GM12872 (cell line): Measurements from ENCODE around the gene NIPAL3.

Experiments
- TF ChIP-seq, protein P1 (sequence below): IDR thresholded peaks from 3 replicates; pipeline ENCODE4 v1.5.1; 2011; ENCODE audit warnings: low read depth, mild to moderate bottlenecking, low read length, moderate library complexity; ENCODE audit not compliant: insufficient read depth

The NIPAL3 gene

DNA sequence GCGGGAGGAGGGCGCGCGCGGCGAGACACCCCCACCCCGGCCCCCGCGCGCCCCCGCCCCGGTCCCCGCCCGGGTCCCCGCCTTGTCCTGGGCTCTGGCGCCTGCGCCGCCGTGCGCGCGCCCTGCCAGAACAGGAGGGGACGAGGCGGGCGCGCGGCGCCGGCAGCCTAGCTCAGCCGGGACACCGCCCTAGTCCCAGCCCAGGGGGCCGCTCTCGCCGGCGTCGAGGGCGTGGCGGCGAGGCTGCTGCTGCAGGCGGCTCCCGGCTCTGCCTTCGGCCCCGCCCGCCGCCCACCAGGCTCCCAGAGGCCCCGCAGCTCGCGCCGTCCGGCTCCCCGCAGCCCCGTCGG, 87.1 kb downstream of the NIPAL3 start, which contains the start of gene RCAN3:
Gene RCAN3 (plus strand): TSS at position 128 of the 350 bp plus-strand sequence. CDS start 11,537 bp downstream, outside the sequence.
- TF ChIP-seq, protein P1, sequence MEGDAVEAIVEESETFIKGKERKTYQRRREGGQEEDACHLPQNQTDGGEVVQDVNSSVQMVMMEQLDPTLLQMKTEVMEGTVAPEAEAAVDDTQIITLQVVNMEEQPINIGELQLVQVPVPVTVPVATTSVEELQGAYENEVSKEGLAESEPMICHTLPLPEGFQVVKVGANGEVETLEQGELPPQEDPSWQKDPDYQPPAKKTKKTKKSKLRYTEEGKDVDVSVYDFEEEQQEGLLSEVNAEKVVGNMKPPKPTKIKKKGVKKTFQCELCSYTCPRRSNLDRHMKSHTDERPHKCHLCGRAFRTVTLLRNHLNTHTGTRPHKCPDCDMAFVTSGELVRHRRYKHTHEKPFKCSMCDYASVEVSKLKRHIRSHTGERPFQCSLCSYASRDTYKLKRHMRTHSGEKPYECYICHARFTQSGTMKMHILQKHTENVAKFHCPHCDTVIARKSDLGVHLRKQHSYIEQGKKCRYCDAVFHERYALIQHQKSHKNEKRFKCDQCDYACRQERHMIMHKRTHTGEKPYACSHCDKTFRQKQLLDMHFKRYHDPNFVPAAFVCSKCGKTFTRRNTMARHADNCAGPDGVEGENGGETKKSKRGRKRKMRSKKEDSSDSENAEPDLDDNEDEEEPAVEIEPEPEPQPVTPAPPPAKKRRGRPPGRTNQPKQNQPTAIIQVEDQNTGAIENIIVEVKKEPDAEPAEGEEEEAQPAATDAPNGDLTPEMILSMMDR: no peak

DNA sequence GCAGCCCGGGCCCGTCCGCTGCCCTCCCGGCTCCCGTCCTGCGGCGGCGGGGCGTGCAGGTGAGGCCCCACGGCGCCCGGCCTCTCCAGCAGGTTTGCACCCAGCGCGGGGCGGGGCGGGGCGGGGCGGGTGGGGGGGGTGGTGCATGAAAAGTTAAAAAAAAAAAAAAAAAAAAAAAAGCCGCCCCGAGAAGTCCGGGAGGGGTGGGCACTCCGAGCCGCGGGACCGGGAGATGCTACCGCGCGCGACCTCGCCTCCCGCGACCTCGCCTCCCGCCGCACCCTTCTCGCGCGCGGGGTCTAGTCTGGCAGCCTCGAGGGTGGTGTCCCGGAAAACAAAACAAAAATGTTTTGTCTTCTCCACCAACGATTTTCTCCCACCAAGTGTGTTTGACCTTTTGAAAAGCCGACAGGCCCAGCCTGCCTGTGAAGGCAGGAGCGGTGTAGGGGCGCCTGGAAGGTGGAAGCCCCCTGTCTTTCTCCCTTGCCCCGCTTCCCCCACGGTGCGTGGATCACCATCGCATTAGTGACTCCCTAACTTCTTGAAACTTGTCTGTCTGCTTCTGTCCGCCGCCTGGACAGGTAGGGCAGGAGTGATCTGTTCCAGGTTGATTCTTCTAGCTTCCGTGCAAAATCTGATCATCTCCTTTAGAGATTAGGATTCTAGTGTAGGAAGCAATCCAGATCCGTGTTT, 87.6 kb downstream of the NIPAL3 start:
- TF ChIP-seq, protein P1: no peak

DNA sequence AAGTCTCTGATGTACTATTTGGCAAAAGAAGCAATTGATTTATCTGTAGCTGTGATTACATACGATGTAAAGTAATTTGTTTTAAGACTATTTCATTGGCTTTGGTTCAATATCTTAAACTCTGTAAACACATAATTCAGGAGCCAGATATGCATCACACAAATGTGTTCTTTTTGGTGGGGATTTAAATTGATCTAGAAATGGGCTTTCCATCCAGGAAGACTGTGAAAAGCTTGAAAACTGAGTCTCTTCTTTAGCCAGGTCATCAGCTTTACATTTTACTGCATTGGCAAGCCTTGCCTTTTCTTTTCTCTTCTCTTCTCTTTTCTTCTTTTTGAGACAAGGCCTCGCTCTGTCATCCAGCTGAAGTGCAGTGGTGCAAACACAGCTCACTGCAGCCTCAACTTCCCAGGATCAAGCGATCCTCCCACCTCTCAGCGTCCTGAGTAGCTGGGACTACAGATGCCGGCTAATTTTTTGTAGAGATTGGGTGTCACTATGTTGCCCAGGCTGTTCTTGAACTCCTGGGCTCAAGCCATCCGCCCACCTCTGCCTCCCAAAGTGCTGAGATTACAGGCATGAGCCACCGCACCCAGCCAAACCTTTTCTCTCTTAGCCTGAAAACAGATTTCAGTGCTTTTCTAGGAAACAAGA, 88.4 kb downstream of the NIPAL3 start:
- TF ChIP-seq, protein P1: no peak

DNA sequence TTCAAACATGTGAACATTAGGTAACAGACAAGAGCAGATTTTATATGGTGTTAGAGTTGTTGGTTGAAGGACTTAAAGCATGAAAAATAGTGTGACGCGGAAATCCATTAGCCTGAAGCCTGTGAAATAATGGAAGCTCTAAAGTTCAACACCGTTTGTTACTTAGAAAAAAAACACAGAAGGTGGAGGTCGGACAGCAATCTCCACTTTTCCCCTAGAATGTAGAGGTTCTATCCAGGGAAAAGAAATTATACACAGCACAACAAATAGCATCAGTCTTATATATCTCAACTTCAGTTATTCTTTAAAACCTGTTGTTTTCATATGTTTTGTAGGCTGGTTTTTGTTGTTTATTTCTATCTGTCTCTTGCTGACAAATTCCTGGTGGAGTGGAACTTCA, 89.0 kb downstream of the NIPAL3 start:
- TF ChIP-seq, protein P1: no peak

DNA sequence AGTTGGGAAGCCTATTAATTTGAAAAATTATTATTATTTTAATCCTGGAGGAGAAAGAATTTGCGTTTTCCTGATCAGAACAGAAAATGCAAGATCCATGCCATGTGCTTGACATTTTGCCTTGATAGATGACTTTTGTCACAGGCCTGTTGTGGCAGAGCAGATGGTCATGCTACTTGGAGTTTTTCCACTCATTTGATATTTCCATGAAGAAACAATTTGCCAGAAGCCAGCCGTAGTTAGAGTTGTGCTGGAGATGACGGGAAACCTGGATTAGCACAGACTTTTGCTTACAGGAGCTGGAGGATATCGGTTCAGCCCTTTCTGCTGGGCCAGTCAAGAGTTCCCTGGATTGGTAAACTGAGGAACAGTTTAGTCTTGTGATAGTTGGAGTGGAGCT, 90.2 kb downstream of the NIPAL3 start:
- TF ChIP-seq, protein P1: no peak

DNA sequence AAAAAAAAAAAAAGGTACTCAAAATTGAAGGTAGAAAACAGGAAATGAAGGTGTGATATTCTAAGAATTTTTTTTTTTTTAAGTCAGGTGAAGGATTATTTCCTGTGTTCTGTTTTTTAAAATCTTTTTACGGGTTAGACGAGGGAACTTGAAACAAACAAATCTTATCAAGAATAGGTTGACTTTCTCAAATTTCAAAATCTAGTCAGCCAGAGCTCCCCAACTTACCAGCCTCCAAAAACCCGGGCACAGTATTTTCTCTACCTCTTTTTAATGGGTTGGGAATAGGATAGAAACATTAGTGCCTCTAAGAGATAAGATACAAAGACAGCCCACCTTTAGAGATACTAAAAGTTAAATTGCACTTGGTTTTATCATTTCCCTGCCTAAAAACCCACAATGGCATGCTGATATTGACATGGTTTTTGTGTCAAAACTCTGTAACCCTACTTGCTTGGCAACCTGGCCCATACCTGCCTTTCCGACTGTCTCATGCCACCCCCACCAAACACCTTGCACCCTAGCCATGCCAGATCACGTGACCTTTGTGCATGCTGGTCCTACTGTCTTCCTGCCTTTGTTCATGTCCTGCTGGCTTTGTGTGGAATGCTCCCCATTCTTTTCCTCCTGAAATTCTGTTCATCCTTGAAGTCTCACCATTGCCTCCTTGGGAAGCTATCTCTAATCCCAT, 91.2 kb downstream of the NIPAL3 start:
- TF ChIP-seq, protein P1: no peak

DNA sequence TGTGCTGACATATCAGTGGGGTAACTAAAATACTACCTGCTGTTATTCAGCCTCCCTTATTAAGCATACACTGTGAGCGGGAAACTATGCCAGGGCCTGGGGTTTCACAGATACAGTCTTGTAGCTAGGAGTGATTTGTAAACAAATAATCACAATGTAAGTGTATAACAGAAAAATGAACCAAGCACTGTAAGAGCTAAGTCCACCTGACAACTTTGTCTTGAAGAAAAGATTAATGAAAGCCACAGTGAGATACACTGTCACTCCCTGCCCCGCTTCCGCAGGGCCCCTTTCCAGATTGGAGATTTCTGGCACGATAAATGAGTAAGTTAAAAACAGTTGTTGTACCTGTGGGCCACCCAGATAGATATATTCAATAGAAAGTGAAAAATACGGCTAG, 91.8 kb downstream of the NIPAL3 start:
- TF ChIP-seq, protein P1: no peak
